GM12878 (cell line): Measurements from ENCODE around the gene CAV2. TPM values are rescaled to one million over a fixed set of nuclear protein-coding genes. Genes with fewer than 3 reads are reported as not detected.

Experiments
- ATAC-seq: fragments of 200-7000 bp; cut with Tn5 transposase; 3 replicates; pipeline ENCODE4 v1.9.1; 2020; ENCODE audit warnings: mild to moderate bottlenecking, moderate library complexity
- BruUV-seq: library from RNA; stranded (reverse); fragments of 400-500 nt; replicated peaks from 2 replicates; lab custom pipeline; 2021; lab: Mats Ljungman, UMichigan
- CTCF ChIA-PET: fragments of 300-600 bp; sonication (Branson Sonifier 250); formaldehyde crosslinking; extraction: SDS; loops from one replicate; lab custom pipeline; 2021; ENCODE audit warnings: inconsistent platforms; lab: Yijun Ruan, JAX
- POLR2A ChIA-PET: fragments of 350-600 bp; formaldehyde crosslinking; extraction: SDS; loops from one replicate; lab custom pipeline; 2021; ENCODE audit warnings: inconsistent platforms; lab: Charles Lee
- RAD21 ChIA-PET: fragments of 300-600 bp; sonication (Branson Sonifier 250); formaldehyde crosslinking; loops from one replicate; lab custom pipeline; 2023; ENCODE audit warnings: antibody characterized with exemption; ENCODE audit not compliant: unreplicated experiment; lab: Charles Lee
- SMC1A ChIA-PET: fragments of 300-600 bp; sonication (Branson Sonifier 250); formaldehyde crosslinking; loops from one replicate; lab custom pipeline; 2023; ENCODE audit not compliant: unreplicated experiment, uncharacterized antibody; lab: Charles Lee
- DNase-seq: peaks from one replicate; pipeline ENCODE4 v3.0.0-alpha.2; 2011; ENCODE audit warnings: low read depth, low spot score
- FAIRE-seq: peaks from 3 replicates; lab custom pipeline; 2011; peaks lifted over from hg19 to GRCh38; lab: Jason Lieb, UNC
- H2AFZ ChIP-seq: 2 replicates; pipeline ENCODE4 v1.6.0; 2011; ENCODE audit warnings: low read depth, low read length, control low read depth; ENCODE audit not compliant: control insufficient read depth
- H3K27ac ChIP-seq: 2 replicates; pipeline ENCODE4 v1.5.1; 2011; ENCODE audit warnings: control low read depth; ENCODE audit not compliant: control insufficient read depth, insufficient read depth
- H3K27me3 ChIP-seq, 2 experiments: replicated peaks in 1 of 2; 2 replicates each; pipeline versions ENCODE4 v1.6.0 to v1.6.1; 2011; ENCODE audit warnings: low read length in 1 of 2; ENCODE audit not compliant: control insufficient read depth in 2 of 2, insufficient read depth in 2 of 2
- H3K36me3 ChIP-seq, 2 experiments: 2 replicates each; pipeline ENCODE4 v1.5.1; 2011; ENCODE audit warnings: low read length in 1 of 2; ENCODE audit not compliant: control insufficient read depth in 2 of 2, insufficient read depth in 2 of 2
- H3K4me1 ChIP-seq: 2 replicates; pipeline ENCODE4 v1.6.1; 2011; ENCODE audit warnings: mild to moderate bottlenecking, low read length, moderate library complexity, mixed read lengths; ENCODE audit not compliant: control insufficient read depth, insufficient read depth
- H3K4me2 ChIP-seq: 2 replicates; pipeline ENCODE4 v1.6.0; 2011; ENCODE audit warnings: control low read depth; ENCODE audit not compliant: control insufficient read depth, insufficient read depth
- H3K4me3 ChIP-seq: fragments of 200-600 bp; sonication (generic); 2 replicates; pipeline ENCODE4 v1.5.1; 2016
- H3K79me2 ChIP-seq: 2 replicates; pipeline ENCODE4 v1.6.0; 2011; ENCODE audit warnings: low read length; ENCODE audit not compliant: control insufficient read depth, insufficient read depth
- H3K9ac ChIP-seq: 2 replicates; pipeline ENCODE4 v1.8.0; 2011; ENCODE audit warnings: low read length, control low read depth, mixed read lengths; ENCODE audit not compliant: control insufficient read depth, insufficient read depth
- H3K9me3 ChIP-seq: replicated peaks from 3 replicates; pipeline ENCODE4 v1.5.1; 2011; ENCODE audit warnings: mild to moderate bottlenecking, low read length; ENCODE audit not compliant: control insufficient read depth, insufficient read depth
- H4K20me1 ChIP-seq: 2 replicates; pipeline ENCODE4 v1.6.0; 2011; ENCODE audit not compliant: control insufficient read depth, insufficient read depth
- BACH1 ChIP-seq: fragments of 450-650 bp; IDR thresholded peaks from 2 replicates; pipeline ENCODE4 v1.6.1; 2017; ENCODE audit warnings: mild to moderate bottlenecking, borderline replicate concordance
- BRCA1 ChIP-seq: IDR thresholded peaks from 2 replicates; pipeline ENCODE4 v1.6.1; 2011; ENCODE audit warnings: low read depth, low read length, improper control_type of control experiment
- CBX5 ChIP-seq: sonication (generic); IDR thresholded peaks from 2 replicates; pipeline ENCODE4 v1.6.1; 2016; ENCODE audit warnings: low read depth, moderate library complexity, mild to moderate bottlenecking, inconsistent platforms
- CHD1 ChIP-seq: IDR thresholded peaks from 2 replicates; pipeline ENCODE4 v1.6.1; 2012; ENCODE audit warnings: low read depth, low read length, improper control_type of control experiment
- CREM ChIP-seq: IDR thresholded peaks from 2 replicates; pipeline ENCODE4 v1.6.1; 2014; ENCODE audit warnings: antibody characterized with exemption, low read depth
- HDAC2 ChIP-seq: fragments of 200-600 bp; sonication (generic); IDR thresholded peaks from 2 replicates; pipeline ENCODE4 v1.6.1; 2017
- NBN ChIP-seq: fragments of 450-650 bp; IDR thresholded peaks from 2 replicates; pipeline ENCODE4 v1.6.1; 2016
- NR2F1 ChIP-seq: fragments of 450-650 bp; conservative IDR thresholded peaks from 2 replicates; pipeline ENCODE4 v1.6.1; 2017; ENCODE audit warnings: mild to moderate bottlenecking
- RB1 ChIP-seq: fragments of 450-650 bp; formaldehyde crosslinking; IDR thresholded peaks from 2 replicates; pipeline ENCODE4 v1.6.1; 2017; ENCODE audit warnings: mild to moderate bottlenecking, borderline replicate concordance
- SMC3 ChIP-seq: IDR thresholded peaks from 2 replicates; pipeline ENCODE4 v1.6.1; 2011; ENCODE audit warnings: low read length, improper control_type of control experiment, borderline replicate concordance
- TCF3 ChIP-seq: IDR thresholded peaks from 2 replicates; pipeline ENCODE4 v1.6.1; 2012; ENCODE audit warnings: low read depth, mild to moderate bottlenecking, low read length, borderline replicate concordance; ENCODE audit not compliant: insufficient read depth
- WGBS: methylation state at CpG from one replicate; pipeline ENCODE4 v1.1.6; 2016; ENCODE audit warnings: low lambda C conversion rate; ENCODE audit not compliant: insufficient replicate concordance, insufficient coverage; ENCODE audit errors: missing lambda C conversion rate; 5-methylcytosine and 5-hydroxymethylcytosine counted together
- in situ Hi-C: fragments of 300-500 bp; cut with MboI; formaldehyde crosslinking; loops from 9 replicates; pipeline ENCODE4 v1.14.3; 2018; ENCODE audit warnings: mixed read lengths
- intact Hi-C: fragments of 100-400 bp; cut with micrococcal nuclease; formaldehyde crosslinking; loops from one replicate; pipeline ENCODE4 v1.14.2; 2022; ENCODE audit not compliant: unreplicated experiment
- polyA plus RNA-seq, 11 experiments: library from polyadenylated mRNA; depleted of rRNA in 4 of 11; unstranded in 6 of 11; stranded (reverse) in 5 of 11; fragments of >200 nt; fragmentation: Nextera tagmentation in 4 of 11; fragmentation: Illumina TruSeq in 1 of 11; extraction: Ambion mirVana in 4 of 11; extraction: Trizol in 1 of 11; gene quantifications; 1 replicate in 1 of 11; 2 replicates in 10 of 11; pipeline versions ENCODE4 v1.2.1 to v1.2.3, GENCODE V29; 2011 to 2016; ENCODE audit warnings: inconsistent platforms in 2 of 11, missing spikeins in 2 of 11, low read depth in 1 of 11
- total RNA-seq, 4 experiments: library from RNA; depleted of rRNA in 3 of 4; stranded (reverse); fragments of >200 nt in 3 of 4; fragmentation: Illumina TruSeq in 1 of 4; extraction: Trizol in 1 of 4; gene quantifications; 2 replicates each; pipeline versions ENCODE4 v1.2.1 to v1.2.3, GENCODE V29; 2013 to 2021
- TF ChIP-seq, protein P1 (sequence below): IDR thresholded peaks from 2 replicates; pipeline ENCODE4 v1.6.1; 2012; ENCODE audit warnings: low read depth, low read length, improper control_type of control experiment
- TF ChIP-seq, protein P2 (sequence below): fragments of 450-650 bp; IDR thresholded peaks from 2 replicates; pipeline ENCODE4 v1.6.1; 2016; ENCODE audit warnings: mild to moderate bottlenecking

The CAV2 gene
- total and polyA plus RNA-seq, 10 of the 15 experiments (the other 5 are each of a cell fraction or from before 2014, with no cell fraction given) = 0.77 to 11.4 (median 2.5) TPM

DNA sequence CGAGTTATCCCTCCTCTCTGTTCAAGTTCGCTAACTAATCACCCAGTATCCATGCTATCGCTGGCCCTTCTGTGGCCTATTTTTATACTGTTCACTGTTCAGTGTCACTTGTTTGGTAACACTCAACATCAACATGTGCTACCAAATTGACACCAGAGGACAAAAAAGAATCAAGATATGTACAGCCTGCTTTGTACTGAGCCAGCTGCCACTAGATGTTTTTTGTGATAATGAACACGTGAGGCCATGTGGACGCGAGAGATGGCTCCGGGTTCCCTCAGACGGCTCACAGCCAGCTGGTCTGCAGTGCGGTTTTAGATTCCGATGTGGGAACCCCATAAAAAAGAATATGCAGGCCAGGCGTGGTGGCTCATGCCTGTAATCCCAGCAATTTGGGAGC, 46.5 kb downstream of the CAV2 start (continued):
- no peak for TF ChIP-seq CHD1
- TF ChIP-seq NBN = no peak
- TF ChIP-seq TCF3 = no peak
- TF ChIP-seq CREM = no peak
- no peak for TF ChIP-seq BACH1

DNA sequence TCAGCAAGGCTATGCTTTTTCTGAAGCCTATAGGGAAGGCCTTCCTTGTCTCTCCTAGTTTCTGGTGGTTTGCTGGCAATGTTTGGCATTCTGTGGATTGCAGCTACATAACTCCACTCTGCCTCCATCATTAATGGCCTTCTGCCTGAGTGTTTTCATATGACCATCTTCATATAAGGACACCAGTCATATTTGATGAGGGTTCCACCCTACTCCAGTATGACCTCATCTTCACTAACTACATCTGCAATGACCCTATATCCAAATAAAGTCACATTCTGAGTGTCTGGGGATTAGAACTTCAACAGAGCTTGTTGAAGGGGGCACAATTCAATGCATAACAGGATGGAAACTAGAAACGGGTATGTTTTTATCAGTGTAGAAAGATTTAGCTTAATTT, 47.4 kb downstream of the CAV2 start:
- Histone ChIP-seq H3K79me2 (no peaks in the 10 kb centered on the region), H3K4me2 (no peak overlapping the region), H3K4me3 (no peak overlapping the region), H3K9me3 (no peaks in the 10 kb centered on the region), H3K4me1 (peaks cover 13% of the 10 kb centered on the region), H3K9ac (no peak overlapping the region), H2AFZ (no peak overlapping the region), H3K27ac (no peak overlapping the region), H3K36me3 (no peaks in the 10 kb centered on the region), H3K27me3 (no peaks in the 10 kb centered on the region), H4K20me1 (no peaks in the 10 kb centered on the region)
- FAIRE-seq (no peak), ATAC-seq (no peak), DNase-seq (no peak)
- TF ChIP-seq, protein P1, sequence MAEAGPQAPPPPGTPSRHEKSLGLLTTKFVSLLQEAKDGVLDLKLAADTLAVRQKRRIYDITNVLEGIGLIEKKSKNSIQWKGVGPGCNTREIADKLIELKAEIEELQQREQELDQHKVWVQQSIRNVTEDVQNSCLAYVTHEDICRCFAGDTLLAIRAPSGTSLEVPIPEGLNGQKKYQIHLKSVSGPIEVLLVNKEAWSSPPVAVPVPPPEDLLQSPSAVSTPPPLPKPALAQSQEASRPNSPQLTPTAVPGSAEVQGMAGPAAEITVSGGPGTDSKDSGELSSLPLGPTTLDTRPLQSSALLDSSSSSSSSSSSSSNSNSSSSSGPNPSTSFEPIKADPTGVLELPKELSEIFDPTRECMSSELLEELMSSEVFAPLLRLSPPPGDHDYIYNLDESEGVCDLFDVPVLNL = no peak
- TF ChIP-seq BRCA1 (no peak), SMC3 (no peak), RB1 (no peak), HDAC2 (no peak), CBX5 (no peak), NR2F1 (no peak)
- TF ChIP-seq, protein P2, sequence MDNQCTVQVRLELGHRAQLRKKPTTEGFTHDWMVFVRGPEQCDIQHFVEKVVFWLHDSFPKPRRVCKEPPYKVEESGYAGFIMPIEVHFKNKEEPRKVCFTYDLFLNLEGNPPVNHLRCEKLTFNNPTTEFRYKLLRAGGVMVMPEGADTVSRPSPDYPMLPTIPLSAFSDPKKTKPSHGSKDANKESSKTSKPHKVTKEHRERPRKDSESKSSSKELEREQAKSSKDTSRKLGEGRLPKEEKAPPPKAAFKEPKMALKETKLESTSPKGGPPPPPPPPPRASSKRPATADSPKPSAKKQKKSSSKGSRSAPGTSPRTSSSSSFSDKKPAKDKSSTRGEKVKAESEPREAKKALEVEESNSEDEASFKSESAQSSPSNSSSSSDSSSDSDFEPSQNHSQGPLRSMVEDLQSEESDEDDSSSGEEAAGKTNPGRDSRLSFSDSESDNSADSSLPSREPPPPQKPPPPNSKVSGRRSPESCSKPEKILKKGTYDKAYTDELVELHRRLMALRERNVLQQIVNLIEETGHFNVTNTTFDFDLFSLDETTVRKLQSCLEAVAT = no peak
- RAD21 ChIA-PET = interaction anchor here (0.6 kb wide), 1 partner anchor 384 kb away, joined by 3 read pairs; no protein-coding TSS in a partner anchor
- POLR2A ChIA-PET = no interaction called here
- in situ Hi-C loops (no loop called here), intact Hi-C loops (no loop called here)
- BruUV-seq = no TSS peak
- SMC1A ChIA-PET = interaction anchor here (0.6 to 1.3 kb wide), 4 partner anchors 17 to 289 kb away, joined by 3 to 4 read pairs (median 3); no protein-coding TSS in a partner anchor
- CTCF ChIA-PET = interaction anchor here (0.7 to 3.4 kb wide), 5 partner anchors 14 to 51 kb away, joined by 3 to 13 read pairs (median 4); partner anchors contain the start of gene CAV1
- WGBS = 0% methylated on average over 1 of the region's 1 CpG
